ENCODE data around the gene WNT10A. TPM values are rescaled to one million over a fixed set of nuclear protein-coding genes. Genes with fewer than 3 reads are reported as not detected.

The WNT10A gene
- total and polyA plus RNA-seq, 2 of the 8 experiments (the other 6 are each of a cell fraction or from before 2014, with no cell fraction given) = 0.05 TPM; not detected in 1

DNA sequence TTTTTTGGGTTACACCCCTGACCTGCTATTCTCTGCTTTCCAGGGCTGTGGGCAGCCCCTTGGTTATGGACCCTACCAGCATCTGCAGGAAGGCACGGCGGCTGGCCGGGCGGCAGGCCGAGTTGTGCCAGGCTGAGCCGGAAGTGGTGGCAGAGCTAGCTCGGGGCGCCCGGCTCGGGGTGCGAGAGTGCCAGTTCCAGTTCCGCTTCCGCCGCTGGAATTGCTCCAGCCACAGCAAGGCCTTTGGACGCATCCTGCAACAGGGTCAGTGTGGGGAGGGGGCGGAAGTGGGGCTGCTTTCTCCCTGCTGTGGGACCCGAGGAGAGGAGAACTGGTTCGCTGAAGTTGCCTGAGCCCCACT, 9.7 kb upstream of the WNT10A start (continued):
- TF ChIP-seq, protein P1, sequence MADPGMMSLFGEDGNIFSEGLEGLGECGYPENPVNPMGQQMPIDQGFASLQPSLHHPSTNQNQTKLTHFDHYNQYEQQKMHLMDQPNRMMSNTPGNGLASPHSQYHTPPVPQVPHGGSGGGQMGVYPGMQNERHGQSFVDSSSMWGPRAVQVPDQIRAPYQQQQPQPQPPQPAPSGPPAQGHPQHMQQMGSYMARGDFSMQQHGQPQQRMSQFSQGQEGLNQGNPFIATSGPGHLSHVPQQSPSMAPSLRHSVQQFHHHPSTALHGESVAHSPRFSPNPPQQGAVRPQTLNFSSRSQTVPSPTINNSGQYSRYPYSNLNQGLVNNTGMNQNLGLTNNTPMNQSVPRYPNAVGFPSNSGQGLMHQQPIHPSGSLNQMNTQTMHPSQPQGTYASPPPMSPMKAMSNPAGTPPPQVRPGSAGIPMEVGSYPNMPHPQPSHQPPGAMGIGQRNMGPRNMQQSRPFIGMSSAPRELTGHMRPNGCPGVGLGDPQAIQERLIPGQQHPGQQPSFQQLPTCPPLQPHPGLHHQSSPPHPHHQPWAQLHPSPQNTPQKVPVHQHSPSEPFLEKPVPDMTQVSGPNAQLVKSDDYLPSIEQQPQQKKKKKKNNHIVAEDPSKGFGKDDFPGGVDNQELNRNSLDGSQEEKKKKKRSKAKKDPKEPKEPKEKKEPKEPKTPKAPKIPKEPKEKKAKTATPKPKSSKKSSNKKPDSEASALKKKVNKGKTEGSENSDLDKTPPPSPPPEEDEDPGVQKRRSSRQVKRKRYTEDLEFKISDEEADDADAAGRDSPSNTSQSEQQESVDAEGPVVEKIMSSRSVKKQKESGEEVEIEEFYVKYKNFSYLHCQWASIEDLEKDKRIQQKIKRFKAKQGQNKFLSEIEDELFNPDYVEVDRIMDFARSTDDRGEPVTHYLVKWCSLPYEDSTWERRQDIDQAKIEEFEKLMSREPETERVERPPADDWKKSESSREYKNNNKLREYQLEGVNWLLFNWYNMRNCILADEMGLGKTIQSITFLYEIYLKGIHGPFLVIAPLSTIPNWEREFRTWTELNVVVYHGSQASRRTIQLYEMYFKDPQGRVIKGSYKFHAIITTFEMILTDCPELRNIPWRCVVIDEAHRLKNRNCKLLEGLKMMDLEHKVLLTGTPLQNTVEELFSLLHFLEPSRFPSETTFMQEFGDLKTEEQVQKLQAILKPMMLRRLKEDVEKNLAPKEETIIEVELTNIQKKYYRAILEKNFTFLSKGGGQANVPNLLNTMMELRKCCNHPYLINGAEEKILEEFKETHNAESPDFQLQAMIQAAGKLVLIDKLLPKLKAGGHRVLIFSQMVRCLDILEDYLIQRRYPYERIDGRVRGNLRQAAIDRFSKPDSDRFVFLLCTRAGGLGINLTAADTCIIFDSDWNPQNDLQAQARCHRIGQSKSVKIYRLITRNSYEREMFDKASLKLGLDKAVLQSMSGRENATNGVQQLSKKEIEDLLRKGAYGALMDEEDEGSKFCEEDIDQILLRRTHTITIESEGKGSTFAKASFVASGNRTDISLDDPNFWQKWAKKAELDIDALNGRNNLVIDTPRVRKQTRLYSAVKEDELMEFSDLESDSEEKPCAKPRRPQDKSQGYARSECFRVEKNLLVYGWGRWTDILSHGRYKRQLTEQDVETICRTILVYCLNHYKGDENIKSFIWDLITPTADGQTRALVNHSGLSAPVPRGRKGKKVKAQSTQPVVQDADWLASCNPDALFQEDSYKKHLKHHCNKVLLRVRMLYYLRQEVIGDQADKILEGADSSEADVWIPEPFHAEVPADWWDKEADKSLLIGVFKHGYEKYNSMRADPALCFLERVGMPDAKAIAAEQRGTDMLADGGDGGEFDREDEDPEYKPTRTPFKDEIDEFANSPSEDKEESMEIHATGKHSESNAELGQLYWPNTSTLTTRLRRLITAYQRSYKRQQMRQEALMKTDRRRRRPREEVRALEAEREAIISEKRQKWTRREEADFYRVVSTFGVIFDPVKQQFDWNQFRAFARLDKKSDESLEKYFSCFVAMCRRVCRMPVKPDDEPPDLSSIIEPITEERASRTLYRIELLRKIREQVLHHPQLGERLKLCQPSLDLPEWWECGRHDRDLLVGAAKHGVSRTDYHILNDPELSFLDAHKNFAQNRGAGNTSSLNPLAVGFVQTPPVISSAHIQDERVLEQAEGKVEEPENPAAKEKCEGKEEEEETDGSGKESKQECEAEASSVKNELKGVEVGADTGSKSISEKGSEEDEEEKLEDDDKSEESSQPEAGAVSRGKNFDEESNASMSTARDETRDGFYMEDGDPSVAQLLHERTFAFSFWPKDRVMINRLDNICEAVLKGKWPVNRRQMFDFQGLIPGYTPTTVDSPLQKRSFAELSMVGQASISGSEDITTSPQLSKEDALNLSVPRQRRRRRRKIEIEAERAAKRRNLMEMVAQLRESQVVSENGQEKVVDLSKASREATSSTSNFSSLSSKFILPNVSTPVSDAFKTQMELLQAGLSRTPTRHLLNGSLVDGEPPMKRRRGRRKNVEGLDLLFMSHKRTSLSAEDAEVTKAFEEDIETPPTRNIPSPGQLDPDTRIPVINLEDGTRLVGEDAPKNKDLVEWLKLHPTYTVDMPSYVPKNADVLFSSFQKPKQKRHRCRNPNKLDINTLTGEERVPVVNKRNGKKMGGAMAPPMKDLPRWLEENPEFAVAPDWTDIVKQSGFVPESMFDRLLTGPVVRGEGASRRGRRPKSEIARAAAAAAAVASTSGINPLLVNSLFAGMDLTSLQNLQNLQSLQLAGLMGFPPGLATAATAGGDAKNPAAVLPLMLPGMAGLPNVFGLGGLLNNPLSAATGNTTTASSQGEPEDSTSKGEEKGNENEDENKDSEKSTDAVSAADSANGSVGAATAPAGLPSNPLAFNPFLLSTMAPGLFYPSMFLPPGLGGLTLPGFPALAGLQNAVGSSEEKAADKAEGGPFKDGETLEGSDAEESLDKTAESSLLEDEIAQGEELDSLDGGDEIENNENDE (IDR thresholded peaks at IDR 0.05; ENCODE audit: insufficient replicate concordance, low read length) = no peak
- TF ChIP-seq YY1 (IDR thresholded peaks at IDR 0.05; ENCODE audit: low read depth, low read length) (no peak), BRCA1 (IDR thresholded peaks at IDR 0.05; ENCODE audit: low read depth, low read length) (no peak), PHF8 (conservative IDR thresholded peaks at IDR 0.05; ENCODE audit: low read depth, low read length) (no peak), JUND (IDR thresholded peaks at IDR 0.05; ENCODE audit: low read length) (no peak)
- TF ChIP-seq, protein P2, sequence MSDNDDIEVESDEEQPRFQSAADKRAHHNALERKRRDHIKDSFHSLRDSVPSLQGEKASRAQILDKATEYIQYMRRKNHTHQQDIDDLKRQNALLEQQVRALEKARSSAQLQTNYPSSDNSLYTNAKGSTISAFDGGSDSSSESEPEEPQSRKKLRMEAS (IDR thresholded peaks at IDR 0.05) = no peak

Measured in H1 (cell line).